ENCODE data around the gene ADGRL2.

- TF ChIP-seq CTCF (IDR thresholded peaks at IDR 0.05) (no peak), EZH2 (IDR thresholded peaks at IDR 0.05) (no peak)
Observed at GRCh38 chr1:82001345-82001744, 200.6 kb downstream of the ADGRL2 start.

All from neural progenitor cell (in vitro differentiated cells).